Epithelial cell of esophagus (primary cell): ENCODE measurements around the gene VPS35L.
A peak's percentile ranks its signal among the peaks of the same experiment; 100 is the strongest.

Experiments
- DNase-seq: peaks from one replicate; pipeline ENCODE4 v3.0.0; 2010; ENCODE audit warnings: low read depth
- H3K4me3 ChIP-seq: 2 replicates; pipeline ENCODE4 v1.5.1; 2011; ENCODE audit warnings: mild to moderate bottlenecking, low read length, control low read depth
- CTCF ChIP-seq: IDR thresholded peaks from 2 replicates; pipeline ENCODE4 v1.5.1; 2011; ENCODE audit warnings: low read depth, mild to moderate bottlenecking, low read length, control low read depth, inconsistent platforms; ENCODE audit not compliant: insufficient read depth; ENCODE audit errors: missing control alignments

The VPS35L gene

DNA sequence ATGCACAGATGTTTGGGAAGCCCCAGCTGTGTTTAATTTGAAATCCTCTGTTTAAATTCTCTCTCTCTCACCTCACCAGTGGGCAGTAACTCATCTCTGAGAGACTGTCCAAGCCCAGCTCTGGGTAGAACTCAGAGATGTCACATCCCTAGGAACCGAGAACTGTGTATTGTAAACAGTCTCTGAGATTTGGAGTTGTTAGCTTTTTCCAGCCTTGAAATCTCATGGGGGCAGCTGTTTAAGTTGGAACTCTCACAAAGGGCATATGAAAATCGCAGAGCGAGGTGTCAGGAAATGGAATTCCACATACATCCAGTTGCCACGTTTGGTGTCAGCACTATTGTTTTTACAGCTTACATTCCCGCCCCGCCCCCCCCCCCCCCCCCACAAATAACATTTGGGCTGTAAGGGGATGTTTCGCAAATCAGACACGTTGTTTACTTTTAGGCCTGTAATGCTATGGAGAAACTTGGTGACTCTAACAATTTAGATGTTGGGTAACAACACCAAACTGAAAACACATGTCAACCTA, 34.3 kb downstream of the VPS35L start:
- peak; percentile 17 for DNase-seq

DNA sequence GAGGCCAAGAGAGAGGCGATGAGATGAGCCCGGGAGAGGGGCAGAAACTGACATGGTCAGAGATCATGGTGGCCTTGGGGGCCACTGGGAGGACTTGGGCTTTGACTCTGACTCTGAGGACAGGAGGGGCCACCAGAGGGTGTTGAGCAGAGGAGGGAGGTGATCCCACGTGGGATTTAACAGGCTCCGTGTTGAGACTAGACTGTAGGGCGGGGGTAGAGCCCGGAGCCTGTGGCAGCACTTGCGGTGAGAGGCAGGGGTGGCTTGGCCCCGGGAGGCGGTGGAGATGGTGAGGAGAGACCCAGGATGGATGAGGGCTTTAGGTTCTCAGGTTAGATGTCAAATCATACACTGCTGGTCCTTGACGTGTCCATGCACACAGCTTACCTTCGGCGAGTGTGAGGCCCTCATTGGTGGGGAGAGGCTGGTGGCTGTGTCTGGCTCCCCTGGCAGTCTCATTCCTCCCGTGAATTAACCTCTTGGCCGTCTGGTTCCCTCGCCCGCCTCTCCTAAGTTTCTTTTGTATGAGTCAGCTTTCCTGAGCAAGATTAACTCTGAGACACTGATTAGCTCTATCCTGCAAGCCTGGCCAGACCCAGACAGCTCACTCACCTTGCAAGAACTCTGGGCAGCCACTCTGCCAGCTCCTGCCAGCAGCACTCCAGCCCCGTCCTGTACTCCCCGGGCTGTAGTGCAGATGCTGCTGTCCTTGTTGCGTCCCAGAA, 39.7 kb downstream of the VPS35L start:
- DNase-seq = peak; percentile 87
- TF ChIP-seq CTCF = no peak
- H3K4me3 ChIP-seq = no peak overlapping the region

More for the DNA sequence above, 34.3 kb downstream of the VPS35L start:
- no peak overlapping the region for H3K4me3 ChIP-seq
- TF ChIP-seq CTCF = no peak

GRCh38 chr16:19598805-19599510, 43.5 kb downstream of the VPS35L start:
- no peak overlapping the region for H3K4me3 ChIP-seq
- TF ChIP-seq CTCF = no peak
- no peak for DNase-seq

DNA sequence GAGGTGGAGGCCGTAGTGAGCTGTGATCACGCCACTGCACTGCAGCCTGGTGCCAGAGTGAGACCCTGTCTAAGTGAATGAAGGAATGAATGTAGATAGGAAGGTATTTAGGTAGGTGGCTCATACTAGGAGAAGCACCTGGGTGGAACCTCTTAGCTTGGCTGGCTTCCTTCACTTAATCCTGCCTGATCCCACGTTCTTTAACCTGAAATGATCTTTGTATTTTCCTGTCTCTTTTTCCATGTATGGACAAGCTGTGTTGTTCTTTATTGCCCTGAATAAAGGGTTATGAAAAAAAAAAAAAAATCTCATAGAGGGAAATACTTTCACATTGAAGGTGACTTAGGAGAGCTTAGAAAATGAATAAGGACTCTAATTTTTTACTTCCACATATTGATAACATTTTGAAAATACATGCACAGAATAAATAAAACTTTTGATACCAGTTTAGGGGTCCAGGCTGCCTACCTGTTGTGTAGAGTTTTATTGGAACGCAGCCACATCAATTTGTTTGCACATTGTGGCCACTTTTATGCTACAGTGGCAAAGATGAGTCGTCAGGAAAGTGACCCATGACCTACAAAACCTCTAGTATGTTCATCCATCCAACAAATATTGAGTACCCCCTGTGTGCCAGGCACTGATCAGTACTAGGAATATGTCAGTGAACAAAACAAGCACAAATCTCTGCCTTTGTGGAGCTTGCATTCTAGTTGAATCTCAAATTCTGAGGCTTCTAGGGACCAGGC, 44.6 kb downstream of the VPS35L start:
- TF ChIP-seq CTCF = no peak
- H3K4me3 ChIP-seq = no peak overlapping the region
- DNase-seq = no peak

- peak; percentile 56 for TF ChIP-seq CTCF
- peak; percentile 53 for DNase-seq
- no peak overlapping the region for H3K4me3 ChIP-seq
Observed at GRCh38 chr16:19601083-19601976, 45.8 kb downstream of the VPS35L start.

DNA sequence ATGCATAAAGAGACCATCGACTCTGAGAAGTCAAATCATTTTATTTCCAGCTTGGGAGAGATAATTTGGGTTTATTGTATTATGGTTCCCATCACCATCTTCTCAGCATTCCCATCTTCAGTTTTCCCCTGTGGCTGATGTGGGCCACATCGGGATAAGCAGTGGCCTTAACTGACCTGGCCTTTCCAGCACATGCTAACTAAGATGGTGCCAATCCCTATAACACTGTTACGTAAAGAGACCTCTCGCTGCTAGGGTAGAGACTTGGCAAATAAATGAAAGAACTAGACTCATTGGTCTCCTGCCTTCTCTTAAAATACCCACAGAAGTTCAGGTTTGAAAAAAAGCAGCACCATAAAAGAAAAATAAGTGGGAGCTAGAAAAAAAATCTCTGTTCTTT, 49.4 kb downstream of the VPS35L start:
- TF ChIP-seq CTCF = no peak
- H3K4me3 ChIP-seq = no peak overlapping the region
- no peak for DNase-seq
